Cerebellar cortex (tissue), 1 donor: ENCODE results near the gene KRIT1.
"Not testable (repeated sequence)": the region's sequence is repeated elsewhere in the genome, so short reads cannot be mapped to it uniquely, and the experiment has no call there.

ENCODE experiments used
- DNase-seq: peaks from one replicate; pipeline ENCODE4 v3.0.0-alpha.2; 2015; ENCODE audit warnings: low spot score

The KRIT1 gene

DNA sequence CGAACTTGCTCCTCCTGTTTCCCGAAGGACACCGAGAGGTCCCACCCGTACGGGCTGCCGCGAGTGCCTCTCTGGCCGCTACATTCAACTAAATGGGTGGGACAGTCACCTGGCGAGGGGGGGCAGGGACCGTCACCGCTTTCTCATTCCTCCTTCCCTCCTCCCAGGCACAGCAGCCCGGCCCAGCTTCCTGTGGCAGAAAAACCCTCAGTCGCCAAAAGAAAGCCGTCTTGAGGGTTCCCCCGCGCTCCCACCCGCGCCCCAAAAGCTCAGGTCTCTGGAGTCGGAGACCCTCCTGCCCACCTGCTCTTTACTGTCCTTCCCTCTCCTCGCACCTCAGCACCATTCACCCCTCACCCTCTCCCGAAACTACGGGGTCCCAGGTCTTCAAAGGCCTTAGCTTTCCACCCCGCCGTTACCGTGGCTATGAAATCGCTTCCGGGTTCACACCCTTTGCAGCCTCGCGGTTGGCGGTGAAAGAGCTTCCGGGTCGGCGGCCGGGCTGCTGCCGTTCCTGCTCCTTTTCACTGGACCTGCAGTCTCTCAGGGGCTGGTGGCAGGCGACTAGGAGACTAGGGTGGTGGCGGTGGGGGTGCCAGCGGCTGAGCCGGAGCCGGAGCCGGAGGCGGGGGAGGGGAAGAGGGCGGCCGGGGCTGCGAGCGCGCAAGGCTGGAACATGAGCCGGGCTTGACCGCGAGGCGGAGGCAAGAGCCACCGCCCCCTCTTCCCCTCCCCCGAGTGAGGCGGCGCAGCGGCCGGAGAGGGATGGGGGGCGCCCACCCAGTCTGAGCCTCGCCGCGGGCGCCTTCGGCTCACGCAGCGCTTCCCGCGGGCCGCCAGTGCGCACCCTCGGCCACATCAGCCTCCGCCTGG lies at the start of gene KRIT1, which contains the start of gene ANKIB1:
TSS of gene KRIT1 (minus strand) at position 428 of the 873 bp plus-strand sequence. CDS start 3,779 bp downstream, outside the sequence.
TSS of gene ANKIB1 (plus strand) at position 488 of the 873 bp plus-strand sequence. CDS start 49,005 bp downstream, outside the sequence.
- DNase-seq: peak; percentile 90

DNA sequence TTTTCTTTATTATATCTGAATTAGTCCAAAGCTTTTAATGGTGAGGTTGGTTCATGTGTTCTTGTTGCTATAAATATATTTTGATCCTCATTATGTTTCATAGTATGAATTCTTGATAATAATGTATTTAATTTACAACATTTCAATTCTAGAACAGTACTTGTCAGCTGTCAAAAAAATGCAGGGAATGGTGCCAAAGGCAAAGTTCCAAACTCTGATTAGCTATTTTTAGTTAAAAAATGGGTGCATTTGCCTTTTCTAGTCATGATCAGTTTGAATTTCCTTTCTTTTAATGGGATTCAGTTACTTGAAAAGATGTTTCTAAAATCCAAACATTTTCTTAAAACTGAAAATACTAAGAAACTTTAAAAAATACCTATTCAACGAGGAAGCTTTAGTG lies 49.7 kb upstream of the KRIT1 start:
- DNase-seq: no peak

DNA sequence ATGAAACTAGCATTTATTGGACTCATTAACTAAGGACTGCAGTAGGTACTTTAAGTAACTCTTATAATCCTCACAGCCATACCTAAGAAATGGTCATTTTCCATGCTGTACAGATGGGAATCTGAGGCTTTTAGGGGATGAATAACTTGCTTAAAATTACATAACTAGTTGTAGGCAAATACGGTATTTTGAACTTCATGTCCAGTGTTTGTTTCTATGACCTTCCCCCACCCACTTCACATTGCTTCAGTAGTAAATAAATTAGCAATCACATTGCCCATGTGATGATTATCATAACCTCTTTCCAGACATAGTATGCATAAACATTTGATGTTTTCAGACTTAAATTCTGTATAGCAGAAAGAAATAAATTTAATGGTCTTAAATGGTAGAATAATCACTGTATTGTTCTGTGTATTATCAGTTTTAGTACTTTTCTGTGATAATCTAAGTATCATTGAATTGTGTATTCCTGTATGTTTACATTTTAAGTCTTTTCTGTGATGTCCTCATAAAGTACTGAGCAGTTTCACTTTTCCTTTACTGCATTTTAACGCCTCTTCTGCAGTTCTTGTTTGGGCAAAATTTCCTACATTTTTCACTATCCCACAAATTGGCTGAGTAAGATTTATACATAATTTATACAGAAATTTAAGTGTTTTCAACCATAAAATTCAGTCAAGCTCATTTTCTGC lies 48.3 kb upstream of the KRIT1 start:
- no peak for DNase-seq

DNA sequence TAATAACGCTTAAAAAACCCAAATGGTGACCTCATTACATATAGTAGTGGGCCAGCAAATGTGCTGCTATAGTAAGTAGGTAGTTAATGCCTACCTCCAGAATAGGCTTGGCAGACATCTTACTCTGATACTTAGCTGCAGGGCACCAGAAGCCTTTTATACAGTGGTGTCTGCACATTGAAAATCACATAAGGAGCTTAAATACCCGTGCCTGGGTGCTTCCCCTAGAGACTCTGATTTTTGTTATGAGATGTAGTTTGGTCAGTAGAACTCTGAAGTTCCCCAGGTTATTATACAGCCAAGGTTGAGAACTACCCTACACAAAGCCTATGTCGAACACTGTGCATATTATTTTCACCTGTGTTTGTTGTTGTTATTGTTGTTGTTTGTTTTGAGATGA lies 47.3 kb upstream of the KRIT1 start:
- DNase-seq: no peak

DNA sequence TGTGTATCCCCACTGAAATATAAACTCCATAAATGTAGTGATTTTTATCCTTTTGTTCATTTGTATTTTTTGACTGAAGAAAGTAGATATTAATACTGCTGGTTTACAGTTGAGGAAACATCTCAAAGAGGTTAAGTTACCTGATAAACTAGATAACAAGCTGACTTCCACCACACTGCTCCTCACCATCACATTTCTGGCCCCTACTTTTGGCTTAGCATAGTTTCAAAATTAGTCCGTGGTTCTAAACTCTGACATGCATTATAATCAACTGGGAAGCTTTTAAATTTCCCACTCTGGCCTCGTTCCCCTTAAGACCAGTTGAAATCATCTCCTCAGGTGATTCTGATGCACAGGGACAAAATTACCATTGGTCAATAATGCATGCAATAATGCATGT lies 43.6 kb upstream of the KRIT1 start:
- no peak for DNase-seq

DNA sequence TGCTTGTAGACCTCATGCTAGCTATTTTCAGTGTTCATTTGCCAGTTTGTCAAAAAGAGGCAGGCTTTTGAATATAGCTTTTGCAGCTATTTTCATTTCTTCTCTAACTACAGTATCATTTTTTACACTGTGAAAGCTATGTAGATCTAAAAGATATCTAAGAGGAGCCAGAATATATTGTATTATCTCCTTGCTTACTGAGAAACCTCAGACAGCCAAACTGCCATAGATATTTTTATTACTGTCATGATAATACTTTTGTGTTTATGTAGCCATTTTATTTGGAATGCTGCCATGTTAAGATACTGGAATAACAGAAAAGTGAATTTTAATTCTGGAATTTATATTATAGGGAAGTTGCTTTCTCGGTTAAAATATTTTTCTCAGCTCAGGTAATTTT lies 37.2 kb upstream of the KRIT1 start:
- DNase-seq: no peak

DNA sequence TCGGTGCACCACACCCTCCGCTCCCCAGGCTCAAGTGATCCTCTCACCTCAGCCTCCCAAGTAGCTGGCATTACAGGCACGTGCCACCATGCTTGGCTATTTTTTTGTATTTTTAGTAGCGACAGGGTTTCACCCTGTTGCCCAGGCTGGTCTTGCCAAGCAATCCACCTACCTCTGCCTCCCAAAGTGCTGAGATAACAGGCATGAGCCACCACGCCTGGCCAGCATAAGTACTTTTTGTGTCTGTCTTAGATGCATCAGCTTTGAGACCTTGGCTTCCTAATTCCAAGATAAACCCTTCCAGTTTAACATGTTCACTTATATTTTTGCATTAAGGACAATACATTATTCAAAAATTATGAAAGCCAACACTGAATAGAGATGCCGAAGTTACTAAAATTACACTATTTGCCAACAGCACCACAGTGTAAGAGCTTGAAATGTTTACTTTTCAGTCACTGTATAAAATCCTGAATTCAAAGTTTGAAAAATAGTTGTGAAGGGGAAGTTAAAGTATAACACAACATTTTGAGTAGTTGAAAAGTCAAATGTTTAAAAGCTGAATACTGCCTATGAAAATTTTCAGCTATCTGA lies 36.6 kb upstream of the KRIT1 start:
- no peak for DNase-seq

DNA sequence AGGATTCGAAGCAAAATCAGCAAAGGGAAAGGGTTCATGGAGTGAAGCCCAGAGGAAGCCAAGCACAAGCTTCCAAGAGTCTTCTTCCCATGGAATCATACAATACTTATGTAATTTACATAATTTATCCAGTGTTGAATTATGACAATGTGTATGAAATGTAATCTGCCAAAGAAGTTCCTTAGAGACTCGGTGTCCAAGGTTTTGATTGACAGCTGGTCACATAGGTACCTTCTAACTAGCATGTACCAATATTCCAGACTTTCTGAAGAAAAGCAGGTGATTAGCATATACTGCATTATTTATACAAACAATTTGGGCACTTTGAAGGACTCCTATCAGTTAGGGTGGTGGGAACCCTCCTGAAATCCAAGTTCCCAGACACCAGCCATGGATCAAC lies 35.3 kb upstream of the KRIT1 start:
- DNase-seq: no peak

DNA sequence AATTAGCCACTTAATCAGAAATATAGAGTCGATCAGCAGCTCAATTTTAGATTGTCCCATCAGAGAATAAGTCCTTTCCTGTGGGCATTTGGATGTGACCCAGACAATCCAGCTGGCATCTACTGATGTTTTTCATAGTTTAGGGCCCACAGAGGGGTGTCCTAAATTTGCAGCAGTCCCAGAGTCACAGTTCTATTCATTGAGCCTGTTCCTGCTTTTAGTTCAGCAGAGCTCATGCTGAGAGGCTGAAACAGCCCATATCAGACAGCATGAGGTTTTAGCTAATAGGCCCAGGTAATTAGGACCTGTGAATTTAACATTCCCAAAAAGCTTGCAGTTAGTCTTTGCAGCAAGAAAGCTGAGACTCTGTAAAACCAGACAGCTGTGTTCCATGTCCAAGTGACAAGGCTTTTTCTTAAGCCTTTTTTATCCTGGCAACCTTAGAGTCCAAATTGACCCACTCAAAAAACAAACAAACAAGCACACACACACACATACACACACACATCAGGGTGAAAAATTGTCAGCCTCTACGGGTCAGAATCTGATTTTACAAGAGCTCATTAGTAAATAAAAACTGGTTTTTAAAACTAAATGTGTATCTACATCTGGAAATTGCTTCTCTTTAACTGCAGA lies 33.8 kb upstream of the KRIT1 start:
- no peak for DNase-seq

DNA sequence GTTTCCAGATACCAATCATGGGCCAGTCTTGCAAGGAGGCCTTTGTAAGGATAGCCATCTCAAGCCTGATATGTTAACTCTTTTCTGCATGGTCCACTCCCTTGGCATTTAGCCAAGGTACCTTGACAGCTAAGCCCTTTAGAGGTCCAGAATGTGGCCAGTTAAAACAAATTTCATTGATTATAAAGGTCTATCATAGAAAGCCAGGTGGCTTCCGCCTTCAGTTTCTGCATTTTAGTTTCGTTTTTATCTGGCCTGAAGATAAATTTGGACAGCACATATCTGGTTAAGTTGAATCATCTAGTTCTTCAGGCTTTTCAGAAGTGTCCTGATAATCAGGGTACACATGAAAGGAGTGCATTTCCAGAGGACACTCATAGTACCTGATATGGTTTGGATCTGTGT lies 30.7 kb upstream of the KRIT1 start:
- DNase-seq: no peak

DNA sequence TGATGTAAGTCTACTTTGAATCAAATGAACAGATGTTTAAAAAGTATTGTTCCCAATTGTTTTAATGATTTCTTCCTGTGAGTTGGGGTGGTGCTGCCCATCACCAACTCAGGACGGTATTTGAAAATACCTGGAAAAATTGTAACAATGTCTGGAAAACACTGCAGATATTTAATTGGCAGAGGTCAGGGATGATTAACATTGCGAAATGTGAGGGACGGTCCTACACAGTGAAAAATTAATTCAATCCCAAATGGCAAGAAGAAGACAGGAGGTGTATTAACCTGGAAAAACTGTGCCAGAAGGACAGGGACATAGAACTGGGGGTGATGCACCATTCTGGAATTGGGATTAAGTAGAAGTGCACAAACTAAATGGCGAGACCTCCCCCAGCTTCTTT lies 29.6 kb upstream of the KRIT1 start:
- no peak for DNase-seq

DNA sequence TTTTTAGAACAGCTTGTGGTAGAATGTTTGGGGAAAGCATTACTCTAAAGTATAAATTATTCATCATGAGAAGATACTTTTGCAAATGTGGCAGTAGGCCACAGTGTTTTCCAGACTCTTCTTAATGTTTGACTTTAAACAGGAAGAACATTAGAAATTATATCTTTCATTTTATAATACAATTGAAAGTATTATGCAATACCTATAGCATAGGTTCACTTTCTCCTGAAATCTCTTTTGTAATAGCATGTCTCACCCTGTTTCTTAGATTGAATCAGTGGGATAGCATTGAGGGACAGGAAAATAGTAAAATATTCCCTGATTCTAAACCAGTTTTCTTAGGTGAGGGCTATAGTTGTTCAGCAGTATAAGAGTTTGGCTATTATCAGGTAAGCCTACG lies 23.2 kb upstream of the KRIT1 start:
- no peak for DNase-seq

DNA sequence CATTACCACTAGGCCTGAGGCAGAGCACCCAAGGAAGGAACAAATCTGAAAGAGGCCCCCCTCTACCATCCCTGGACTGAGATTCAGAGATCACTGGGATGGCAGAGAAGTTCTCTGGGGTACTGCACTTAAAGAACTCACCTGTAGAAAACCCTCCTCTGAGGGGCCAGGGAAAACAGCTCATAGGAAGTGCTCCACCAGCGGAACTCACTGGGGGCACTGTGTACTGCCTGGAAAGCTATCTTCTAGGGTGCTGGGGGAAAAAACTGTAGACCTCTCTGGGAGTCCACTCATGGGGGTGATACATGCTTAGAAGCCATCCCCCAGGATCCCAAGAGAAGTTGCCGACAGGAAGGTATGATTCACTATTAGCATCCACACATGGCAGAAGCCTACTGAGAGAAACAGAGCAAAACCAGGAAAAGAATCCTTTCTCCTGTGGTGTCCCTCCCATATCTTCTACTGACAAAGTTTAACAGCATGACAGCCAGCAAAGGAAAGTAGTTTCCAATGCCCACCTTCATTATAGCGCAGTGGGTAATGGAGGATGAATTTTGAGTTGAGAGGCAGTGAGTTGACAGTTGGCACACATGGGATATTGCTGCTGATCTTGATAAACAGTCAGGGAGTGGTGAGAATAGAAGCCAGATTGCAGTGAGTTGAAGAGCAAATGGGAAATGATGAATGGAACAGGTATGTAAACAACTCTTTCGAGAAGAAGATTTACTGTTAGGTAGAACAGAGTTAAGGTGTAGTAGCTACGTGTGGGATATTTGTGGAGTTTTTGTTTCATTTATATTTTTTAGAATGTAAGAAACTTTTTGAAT lies 20.9 kb upstream of the KRIT1 start:
- no peak for DNase-seq

DNA sequence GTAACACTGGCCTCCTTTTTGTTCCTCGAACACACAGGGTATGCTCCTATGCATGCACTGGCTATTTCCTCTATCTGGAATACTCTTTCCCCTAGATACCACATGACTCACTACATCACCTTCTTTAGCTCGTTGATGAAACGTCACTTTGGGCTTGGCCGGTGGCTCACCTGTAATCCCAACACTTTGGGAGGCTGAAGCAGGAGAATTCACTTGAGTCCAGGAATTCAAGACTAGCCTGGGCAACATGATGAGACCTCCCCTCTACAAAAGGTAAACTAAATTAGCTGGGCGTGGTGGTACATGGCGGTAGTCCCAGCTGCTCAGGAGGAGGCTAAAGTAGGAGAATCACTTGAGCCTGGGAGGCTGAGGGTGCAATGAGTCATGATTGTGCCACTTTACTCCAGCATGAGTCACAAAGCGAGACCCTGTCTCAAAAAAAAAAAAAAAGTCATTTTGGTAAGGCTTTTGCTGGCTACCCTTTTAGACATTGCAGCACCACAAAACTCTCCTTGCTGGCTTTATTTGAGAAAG lies 14.6 kb upstream of the KRIT1 start:
- DNase-seq: no peak

DNA sequence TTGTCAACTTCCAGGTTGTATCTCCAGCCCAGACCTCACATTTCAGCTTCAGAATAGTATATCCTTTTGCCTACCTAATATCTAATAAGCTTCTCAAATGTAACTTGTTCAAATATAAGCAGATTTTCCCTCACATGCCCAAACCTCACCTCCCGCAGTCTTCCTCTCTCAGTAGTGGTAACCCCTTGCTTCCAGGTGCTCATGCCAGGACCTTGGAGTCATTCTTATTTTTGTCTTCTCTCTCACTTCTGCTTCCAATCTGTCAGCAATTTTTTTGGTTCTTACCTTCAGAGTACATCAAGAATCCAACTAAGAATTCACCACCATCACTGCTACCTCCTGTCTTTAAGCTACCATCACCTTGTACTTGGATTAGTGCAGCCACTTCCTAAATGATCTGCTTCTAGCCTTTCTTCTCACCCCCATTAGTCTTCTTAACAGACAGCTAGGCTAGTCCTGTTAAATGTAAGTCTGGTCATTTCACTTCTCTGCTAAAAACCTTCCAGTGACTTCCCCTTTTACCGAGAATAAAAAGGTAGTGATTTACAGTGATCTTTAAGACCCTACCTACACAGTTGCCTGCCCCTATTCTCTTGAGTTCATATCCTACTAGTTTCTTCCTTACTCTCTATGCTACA lies 14.0 kb upstream of the KRIT1 start:
- DNase-seq: no peak

DNA sequence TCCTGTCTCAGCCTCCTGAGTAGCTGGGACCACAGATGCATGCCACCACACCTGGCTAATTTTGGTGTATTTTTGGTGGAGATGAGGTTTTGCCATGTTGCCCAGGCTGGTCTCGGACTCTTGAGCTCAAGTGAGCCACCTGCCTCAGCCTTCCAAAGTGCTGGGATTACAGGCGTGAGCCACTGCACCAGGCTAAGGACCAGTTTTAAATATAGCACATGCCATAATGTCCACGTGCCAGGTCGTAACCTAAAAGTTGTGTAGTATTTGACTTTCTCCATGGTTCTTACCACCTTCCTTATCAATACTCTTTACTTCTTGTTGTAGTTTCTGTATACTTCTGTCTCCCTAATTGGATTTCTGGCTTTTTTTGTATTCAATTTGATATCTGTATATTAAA lies 13.3 kb upstream of the KRIT1 start:
- no peak for DNase-seq

DNA sequence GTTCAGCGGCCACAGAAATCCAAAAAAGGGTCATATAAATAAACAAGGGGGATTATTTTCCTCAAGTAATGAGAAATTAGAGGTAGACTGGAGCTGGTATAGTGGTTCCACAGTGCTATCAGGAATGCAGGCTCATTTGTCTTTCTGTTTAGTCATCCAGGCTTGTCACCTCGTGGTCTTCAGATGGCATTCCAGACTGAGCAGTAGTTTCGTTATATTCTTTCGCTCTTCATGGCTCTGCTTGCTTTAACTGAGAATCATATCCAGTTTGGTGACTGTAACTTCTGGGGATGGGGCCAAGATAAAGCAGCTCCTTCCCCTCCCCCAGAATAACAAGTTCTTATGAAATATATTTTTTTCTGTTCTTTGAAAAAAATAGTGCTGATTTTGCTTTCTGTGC lies 9.6 kb upstream of the KRIT1 start:
- no peak for DNase-seq

DNA sequence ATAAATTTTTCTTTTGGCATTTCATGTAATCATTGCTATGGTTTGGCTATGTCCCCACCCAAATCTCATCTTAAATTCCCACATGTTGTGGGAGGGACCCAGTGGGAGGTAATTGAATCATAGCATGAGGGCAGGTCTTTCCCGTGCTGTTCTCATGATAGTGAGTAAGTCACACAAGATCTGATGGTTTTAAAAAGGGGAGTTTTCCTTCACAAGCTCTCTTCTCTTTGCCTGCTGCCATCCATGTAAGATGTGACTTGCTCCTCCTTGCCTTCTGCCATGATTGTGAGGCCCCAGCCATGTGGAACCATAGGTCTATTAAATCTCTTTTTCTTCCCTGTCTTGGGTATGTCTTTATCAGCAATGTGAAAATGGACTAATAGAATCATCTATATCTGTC lies 9.1 kb upstream of the KRIT1 start:
- not testable (repeated sequence) for DNase-seq

DNA sequence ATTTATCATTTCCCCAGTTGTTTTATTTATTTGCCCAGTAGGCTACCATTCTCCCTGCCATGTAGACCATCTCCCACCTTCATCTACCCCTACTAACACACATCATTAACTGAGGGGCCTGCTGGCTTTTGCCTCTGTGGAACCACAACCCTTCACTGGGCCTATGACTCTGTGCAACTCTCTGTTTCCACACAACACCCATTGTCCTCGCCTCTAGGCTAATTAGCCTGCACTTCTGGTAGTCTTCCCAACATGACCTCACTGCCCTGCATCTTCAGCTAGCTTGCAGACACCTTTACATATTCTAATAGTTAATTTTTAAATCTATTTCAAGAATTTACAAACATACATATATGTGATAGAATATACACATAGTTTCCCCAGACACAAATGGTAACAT lies 7.5 kb upstream of the KRIT1 start:
- DNase-seq: no peak

DNA sequence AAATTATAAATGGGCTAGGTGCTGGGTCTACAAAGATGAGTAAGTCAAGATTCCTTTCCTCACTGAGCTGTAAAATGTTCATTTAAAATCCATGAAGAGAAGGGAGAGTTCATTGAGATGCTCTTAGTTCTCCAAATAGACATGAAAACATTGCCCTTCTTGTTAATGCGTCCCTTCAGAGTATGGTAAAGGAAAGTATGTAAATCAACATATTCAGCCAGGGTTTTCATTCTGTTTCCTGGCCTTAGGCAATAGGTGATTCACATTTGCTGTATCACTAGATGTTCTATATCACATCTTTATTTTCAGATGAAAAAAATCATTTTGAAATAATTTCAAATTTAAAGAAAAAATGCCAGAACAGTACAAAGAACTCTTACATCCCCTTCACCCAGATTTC lies 5.5 kb upstream of the KRIT1 start:
- no peak for DNase-seq

DNA sequence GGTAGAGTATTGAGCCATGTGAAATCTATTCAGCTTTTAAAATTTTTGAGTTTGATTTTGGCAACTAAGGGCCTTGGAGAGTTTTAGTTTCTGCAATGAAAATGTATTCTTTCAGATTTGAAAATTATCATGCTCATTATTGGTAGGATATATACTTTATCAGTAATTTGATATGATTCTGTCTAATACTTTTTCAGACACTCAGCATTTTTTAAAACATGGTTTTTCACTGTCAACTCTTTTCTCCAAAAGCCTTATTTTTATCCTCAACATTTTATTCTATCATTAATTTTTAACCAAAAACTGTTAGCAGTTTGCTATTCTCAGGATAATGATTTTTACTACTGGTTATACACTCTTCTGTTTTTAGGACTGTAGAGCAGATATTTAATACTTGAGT lies 4.9 kb upstream of the KRIT1 start:
- no peak for DNase-seq
